HCT116 (cell line): Measurements from ENCODE around the gene RFX1. TPM values are rescaled to one million over a fixed set of nuclear protein-coding genes. Genes with fewer than 3 reads are reported as not detected.

Experiments
- ATAC-seq: fragments of 200-7000 bp; cut with Tn5 transposase; 2 replicates; pipeline ENCODE4 v1.9.1; 2020; ENCODE audit warnings: mild to moderate bottlenecking, moderate library complexity
- BruUV-seq: library from RNA; stranded (reverse); fragments of 400-500 nt; replicated peaks from 2 replicates; lab custom pipeline; 2021; lab: Mats Ljungman, UMichigan
- CTCF ChIA-PET: fragments of 300-600 bp; sonication (Branson Sonifier 250); formaldehyde crosslinking; loops from one replicate; lab custom pipeline; 2021; ENCODE audit warnings: antibody characterized with exemption; lab: Charles Lee
- POLR2A ChIA-PET: fragments of 300-600, 350-600 bp; sonication (Branson Sonifier 250); formaldehyde crosslinking; loops from one replicate; lab custom pipeline; 2021; ENCODE audit warnings: antibody characterized with exemption; lab: Charles Lee
- RAD21 ChIA-PET, 2 experiments: fragments of 300-600 bp; sonication (Branson Sonifier 250); formaldehyde crosslinking; loops; one replicate each; lab custom pipeline; 2023; ENCODE audit warnings: low total read pairs in 2 of 2; ENCODE audit not compliant: uncharacterized antibody in 2 of 2, unreplicated experiment in 2 of 2, low non-redundant PET in 1 of 2; lab: Charles Lee
- DNase-seq: peaks from one replicate; pipeline ENCODE4 v3.0.0-alpha.2; 2010; ENCODE audit warnings: low read depth, low spot score
- H2AFZ ChIP-seq: fragments of 200-600 bp; shearing (Covaris generic), sonication (generic); 2 replicates; pipeline ENCODE4 v1.6.1; 2017; ENCODE audit warnings: low read depth, mixed run types, mixed read lengths, antibody characterized with exemption, low read length; ENCODE audit not compliant: poor library complexity, severe bottlenecking
- H3K27ac ChIP-seq: 2 replicates; pipeline ENCODE4 v1.5.1; 2012; ENCODE audit warnings: low read depth, low read length
- H3K27me3 ChIP-seq: fragments of 200-600 bp; sonication (generic); 2 replicates; pipeline ENCODE4 v1.6.1; 2016; ENCODE audit warnings: mixed run types, low read length, mixed read lengths; ENCODE audit not compliant: insufficient read depth
- H3K36me3 ChIP-seq, 2 experiments: fragments of 200-500 bp in 1 of 2; fragments of 200-600 bp in 1 of 2; sonication (Bioruptor generic) in 1 of 2; sonication (generic) in 1 of 2; 2 replicates each; pipeline versions ENCODE4 v1.5.1 to v1.6.1; 2014 to 2016; ENCODE audit warnings: low read length in 2 of 2, inconsistent platforms in 1 of 2, mixed read lengths in 1 of 2, mixed run types in 1 of 2; ENCODE audit not compliant: insufficient read depth in 2 of 2, control insufficient read depth in 1 of 2
- H3K4me1 ChIP-seq, 2 experiments: fragments of 200-600 bp in 1 of 2; sonication (generic) in 1 of 2; 2 replicates each; pipeline versions ENCODE4 v1.5.1 to v1.6.1; 2012 to 2017; ENCODE audit warnings: low read length in 2 of 2, inconsistent platforms in 1 of 2, mild to moderate bottlenecking in 1 of 2, mixed read lengths in 1 of 2, mixed run types in 1 of 2, moderate library complexity in 1 of 2; ENCODE audit not compliant: insufficient read depth in 2 of 2, control insufficient read depth in 1 of 2
- H3K4me2 ChIP-seq: fragments of 200-600 bp; sonication (generic); 2 replicates; pipeline ENCODE4 v1.6.1; 2017; ENCODE audit warnings: mixed run types, low read length, mixed read lengths
- H3K4me3 ChIP-seq, 2 experiments: fragments of 200-600 bp in 1 of 2; sonication (generic) in 1 of 2; replicated peaks in 1 of 2; 2 replicates each; pipeline ENCODE4 v1.5.1; 2011 to 2016; ENCODE audit warnings: low read length in 2 of 2, control low read depth in 1 of 2, low read depth in 1 of 2, mild to moderate bottlenecking in 1 of 2, mixed read lengths in 1 of 2, mixed run types in 1 of 2
- H3K79me2 ChIP-seq: fragments of 200-600 bp; sonication (generic); 2 replicates; pipeline ENCODE4 v1.6.1; 2017; ENCODE audit warnings: mild to moderate bottlenecking, mixed run types, low read length, moderate library complexity, mixed read lengths; ENCODE audit not compliant: insufficient read depth
- H3K9ac ChIP-seq: fragments of 200-600 bp; sonication (generic); 2 replicates; pipeline ENCODE4 v1.6.1; 2016; ENCODE audit warnings: low read length, mixed read lengths
- H3K9me2 ChIP-seq: fragments of 200-600 bp; sonication (generic), shearing (Covaris generic); 2 replicates; pipeline ENCODE4 v1.6.1; 2017; ENCODE audit warnings: mixed run types, mild to moderate bottlenecking, moderate library complexity; ENCODE audit not compliant: insufficient read depth
- H3K9me3 ChIP-seq, 2 experiments: fragments of 200-500 bp in 1 of 2; fragments of 200-600 bp in 1 of 2; sonication (Bioruptor generic) in 1 of 2; sonication (generic) in 1 of 2; 2 replicates each; pipeline ENCODE4 v1.6.1; 2014 to 2017; ENCODE audit warnings: low read length in 2 of 2, mixed read lengths in 2 of 2, inconsistent platforms in 1 of 2, low read depth in 1 of 2, mild to moderate bottlenecking in 1 of 2, mixed run types in 1 of 2, moderate library complexity in 1 of 2; ENCODE audit not compliant: control insufficient read depth in 1 of 2, insufficient read depth in 1 of 2
- H4K20me1 ChIP-seq: fragments of 200-600 bp; sonication (generic), shearing (Covaris generic); 2 replicates; pipeline ENCODE4 v1.6.1; 2017; ENCODE audit warnings: mixed run types, mild to moderate bottlenecking, moderate library complexity; ENCODE audit not compliant: insufficient read depth
- ATF3 ChIP-seq: IDR thresholded peaks from 2 replicates; pipeline ENCODE4 v1.6.1; 2012
- CBX3 ChIP-seq: IDR thresholded peaks from 2 replicates; pipeline ENCODE4 v1.6.1; 2012; ENCODE audit warnings: low read depth
- CEBPB ChIP-seq: IDR thresholded peaks from 2 replicates; pipeline ENCODE4 v1.6.1; 2012; ENCODE audit warnings: low read depth
- EGR1 ChIP-seq: IDR thresholded peaks from 2 replicates; pipeline ENCODE4 v1.6.1; 2012; ENCODE audit warnings: low read depth
- ELF1 ChIP-seq: IDR thresholded peaks from 2 replicates; pipeline ENCODE4 v1.6.1; 2012; ENCODE audit warnings: low read depth, borderline replicate concordance
- EZH2 ChIP-seq: fragments of 200-600 bp; sonication (generic); IDR thresholded peaks from 2 replicates; pipeline ENCODE4 v1.6.1; 2017; ENCODE audit warnings: antibody characterized with exemption, mixed run types
- FOSL1 ChIP-seq: IDR thresholded peaks from 2 replicates; pipeline ENCODE4 v1.6.1; 2012; ENCODE audit warnings: low read depth
- JUND ChIP-seq: IDR thresholded peaks from 2 replicates; pipeline ENCODE4 v1.6.1; 2012
- MAX ChIP-seq: IDR thresholded peaks from 2 replicates; pipeline ENCODE4 v1.6.1; 2012
- POLR2A ChIP-seq: IDR thresholded peaks from 2 replicates; pipeline ENCODE4 v1.7.0; 2011; ENCODE audit warnings: borderline replicate concordance; ENCODE audit not compliant: insufficient read depth, insufficient read length; ENCODE audit errors: extremely low read depth
- POLR2AphosphoS5 ChIP-seq: IDR thresholded peaks from 2 replicates; pipeline ENCODE4 v1.6.1; 2011; ENCODE audit warnings: mild to moderate bottlenecking, low read depth, low read length, moderate library complexity
- SIN3A ChIP-seq: IDR thresholded peaks from 2 replicates; pipeline ENCODE4 v1.6.1; 2012; ENCODE audit warnings: low read depth
- YY1 ChIP-seq: IDR thresholded peaks from 2 replicates; pipeline ENCODE4 v1.6.1; 2011; ENCODE audit warnings: low read length, low read depth, moderate library complexity, mild to moderate bottlenecking; ENCODE audit not compliant: insufficient replicate concordance; ENCODE audit errors: extremely low read depth
- ZBTB33 ChIP-seq: IDR thresholded peaks from 2 replicates; pipeline ENCODE4 v1.6.1; 2011; ENCODE audit warnings: mild to moderate bottlenecking, low read length, moderate library complexity; ENCODE audit not compliant: insufficient replicate concordance; ENCODE audit errors: extremely low read depth
- ZFX ChIP-seq: fragments of 450-650 bp; IDR thresholded peaks from 2 replicates; pipeline ENCODE4 v1.6.1; 2017
- intact Hi-C: fragments of 100-400 bp; cut with micrococcal nuclease; formaldehyde crosslinking; loops from 2 replicates; pipeline ENCODE4 v1.10.0; 2022
- total RNA-seq: library from RNA; stranded (reverse); gene quantifications from one replicate; pipeline ENCODE4 v1.2.1, GENCODE V29; 2021; ENCODE audit not compliant: unreplicated experiment

Gene RFX1
- total RNA-seq, 1 experiment from 2014 or later, result 16.3 TPM

GRCh38 chr19:13951043-13951442 lies 55.1 kb downstream of the RFX1 start:
- no peak overlapping the region for H3K27ac ChIP-seq
- no peak overlapping the region for H3K4me3 ChIP-seq
- H3K4me1 ChIP-seq, result peaks cover 7 to 18% of the 10 kb centered on the region in 2 experiments
- H3K9me2 ChIP-seq, result no peaks in the 10 kb centered on the region
- no peak for TF ChIP-seq YY1
- TF ChIP-seq EGR1, result no peak
- TF ChIP-seq EZH2, result no peak
- no peak for TF ChIP-seq CBX3
- no peak for TF ChIP-seq MAX
- TF ChIP-seq ELF1, result no peak
- no peak for TF ChIP-seq CEBPB
- no peak for TF ChIP-seq SIN3A
- TF ChIP-seq FOSL1, result no peak
- POLR2A ChIA-PET, result no interaction called here
- H4K20me1 ChIP-seq, result no peaks in the 10 kb centered on the region
- H3K79me2 ChIP-seq, result peaks cover 21% of the 10 kb centered on the region
- H3K9me3 ChIP-seq, result no peaks in the 10 kb centered on the region
- H3K36me3 ChIP-seq, result peaks cover 7 to 10% of the 10 kb centered on the region in 2 experiments; a peak in 3 of 4 replicates
- DNase-seq (no peak), ATAC-seq (no peak)
- intact Hi-C loops, result no loop called here
- H3K9ac ChIP-seq, result no peak overlapping the region
- no peak overlapping the region for H2AFZ ChIP-seq
- no peak overlapping the region for H3K4me2 ChIP-seq
- CTCF ChIA-PET, result no interaction called here
- H3K27me3 ChIP-seq, result no peaks in the 10 kb centered on the region
- RAD21 ChIA-PET, result interaction anchor here in 1 of 2 experiments (0.7 kb wide), 1 partner anchor 22 kb away, joined by 4 read pairs; no protein-coding TSS in a partner anchor
- BruUV-seq, result no TSS peak

GRCh38 chr19:13946414-13946813 lies 59.7 kb downstream of the RFX1 start:
- Histone ChIP-seq H3K4me1 (0 out of 4 replicates have a peak, but pooled peaks cover 0 to 2% of the 10 kb centered on the region in 2 experiments), H3K4me2 (no peak overlapping the region), H3K27me3 (no peaks in the 10 kb centered on the region), H3K9me3 (no peaks in the 10 kb centered on the region), H3K79me2 (no peaks in the 10 kb centered on the region), H3K9ac (no peak overlapping the region), H2AFZ (no peak overlapping the region), H3K36me3 (no peaks in the 10 kb centered on the region), H3K27ac (no peak overlapping the region), H3K9me2 (no peaks in the 10 kb centered on the region), H4K20me1 (no peaks in the 10 kb centered on the region), H3K4me3 (no peak overlapping the region)
- ATAC-seq (no peak), DNase-seq (no peak)
- ChIA-PET CTCF (no interaction called here), RAD21 (no interaction called here), POLR2A (no interaction called here)
- intact Hi-C loops, result no loop called here
- BruUV-seq, result no TSS peak
- TF ChIP-seq EGR1 (no peak), POLR2AphosphoS5 (no peak), ATF3 (no peak), POLR2A (no peak), ZFX (no peak), SIN3A (no peak), JUND (no peak), CEBPB (no peak), ZBTB33 (no peak), EZH2 (no peak), ELF1 (no peak), MAX (no peak)
